ENCODE results near the gene CMTM1. TPM values are rescaled to one million over a fixed set of nuclear protein-coding genes. Genes with fewer than 3 reads are reported as not detected.
"Not testable (repeated sequence)": the region's sequence is repeated elsewhere in the genome, so short reads cannot be mapped to it uniquely, and the experiment has no call there.

CMTM1 gene
- total RNA-seq, 2 donors from 2014 or later = 3.4 to 4.9 TPM

GRCh38 chr16:66621973-66622372 is 55.7 kb downstream of the CMTM1 start:
- intact Hi-C loops (cut with DNase I, micrococcal nuclease) = no loop called here
- ATAC-seq (no peak), DNase-seq (no peak)

GRCh38 chr16:66622863-66623262 is 56.6 kb downstream of the CMTM1 start:
- DNase-seq (no peak), ATAC-seq (no peak)
- intact Hi-C loops (cut with DNase I, micrococcal nuclease) = no loop called here

DNA sequence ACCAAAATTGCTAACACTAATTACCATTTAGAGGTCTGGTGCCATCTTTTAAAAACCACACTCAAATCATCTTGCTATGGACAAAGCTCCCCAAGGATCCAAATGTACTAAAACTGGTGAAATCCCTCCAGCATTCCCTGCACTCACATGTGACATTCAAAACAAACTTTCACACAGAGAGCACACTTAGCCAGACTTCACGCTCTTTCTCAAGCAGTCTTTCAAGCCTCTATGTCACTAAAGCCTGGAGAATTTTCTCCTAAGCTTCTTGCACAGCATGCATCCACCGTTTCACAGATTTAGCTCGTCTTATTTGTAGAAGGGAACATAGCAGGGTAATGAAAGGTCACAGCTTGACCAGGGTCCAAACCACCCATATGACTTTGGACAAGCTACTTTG is 57.5 kb downstream of the CMTM1 start:
- intact Hi-C loops (cut with DNase I, micrococcal nuclease) = no loop called here
- ATAC-seq = no peak

DNA sequence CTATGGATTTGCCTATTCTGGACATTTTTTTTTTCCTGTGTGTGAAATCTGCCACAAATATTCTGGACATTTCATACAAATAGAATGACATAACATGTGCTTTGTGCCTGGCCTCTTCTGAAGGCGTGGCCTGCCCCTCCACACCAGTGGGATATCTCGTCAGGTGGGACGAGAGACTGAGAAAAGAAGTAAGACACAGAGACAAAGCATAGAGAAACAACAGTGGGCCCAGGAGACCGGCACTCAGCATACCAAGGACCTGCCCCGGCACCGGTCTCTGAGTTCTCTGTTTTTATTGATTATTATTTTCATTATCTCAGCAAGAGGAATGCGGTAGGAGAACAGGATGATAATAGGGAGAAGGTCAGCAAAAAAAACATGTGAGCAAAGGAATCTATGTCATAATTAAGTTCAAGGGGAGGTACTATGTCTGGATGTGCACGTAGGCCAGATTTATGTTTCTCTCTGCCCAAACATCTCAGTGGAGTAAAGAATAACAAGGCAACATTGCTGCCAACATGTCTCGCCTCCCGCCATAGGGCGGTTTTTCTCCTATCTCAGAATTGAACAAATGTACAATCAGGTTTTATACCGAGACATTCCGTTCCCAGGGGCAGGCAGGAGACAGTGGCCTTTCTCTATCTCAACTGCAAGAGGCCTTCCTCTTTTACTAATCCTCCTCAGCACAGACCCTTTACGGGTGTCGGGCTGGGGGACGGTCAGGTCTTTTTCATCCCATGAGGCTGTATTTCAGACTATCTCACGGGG is 61.6 kb downstream of the CMTM1 start:
- intact Hi-C loops (cut with DNase I, micrococcal nuclease); DNase-seq; ATAC-seq: not testable (repeated sequence)

More for the DNA sequence above, 57.5 kb downstream of the CMTM1 start:
- no peak for DNase-seq

Other genes starting within 250 kb of the CMTM1 start
- gene CDH5, start 199.7 kb upstream of the CMTM1 start, total RNA-seq = 1 to 10 TPM; 7.7 to 9.9 TPM
- not detected for gene BEAN1, start 139.1 kb upstream of the CMTM1 start, total RNA-seq
- gene TK2, start 16.3 kb upstream of the CMTM1 start, total RNA-seq = 10 to 100 TPM; 14.5 to 19.2 TPM
- gene CKLF, start 13.9 kb upstream of the CMTM1 start, total RNA-seq = 10 to 100 TPM; 27.5 to 31.8 TPM
- gene CMTM2, start 13.0 kb downstream of the CMTM1 start, total RNA-seq = not detected
- gene CMTM3, start 38.3 kb downstream of the CMTM1 start, total RNA-seq = 1 to 10 TPM; 3.4 to 6.7 TPM
- gene CMTM4, start 130.3 kb downstream of the CMTM1 start, total RNA-seq = 100 to 1,000 TPM; 168 to 172 TPM
- 100 to 1,000 TPM; 165 to 171 TPM for gene DYNC1LI2, start 185.2 kb downstream of the CMTM1 start, total RNA-seq
- under 1 TPM in 1 of 2 donors, not detected in 1; 0.11 TPM for gene TERB1, start 235.1 kb downstream of the CMTM1 start, total RNA-seq

Measured in left colon (tissue), 2 donors.